Measurements from ENCODE around the gene CNGA4.
A peak's percentile ranks its signal among the peaks of the same experiment; 100 is the strongest.
"Not testable (repeated sequence)": the region's sequence is repeated elsewhere in the genome, so short reads cannot be mapped to it uniquely, and the experiment has no call there.

The CNGA4 gene

GRCh38 chr11:6224421-6224820, 14.5 kb upstream of the CNGA4 start:
- no peak for DNase-seq

GRCh38 chr11:6225024-6225423, 13.9 kb upstream of the CNGA4 start:
- no peak for DNase-seq

DNA sequence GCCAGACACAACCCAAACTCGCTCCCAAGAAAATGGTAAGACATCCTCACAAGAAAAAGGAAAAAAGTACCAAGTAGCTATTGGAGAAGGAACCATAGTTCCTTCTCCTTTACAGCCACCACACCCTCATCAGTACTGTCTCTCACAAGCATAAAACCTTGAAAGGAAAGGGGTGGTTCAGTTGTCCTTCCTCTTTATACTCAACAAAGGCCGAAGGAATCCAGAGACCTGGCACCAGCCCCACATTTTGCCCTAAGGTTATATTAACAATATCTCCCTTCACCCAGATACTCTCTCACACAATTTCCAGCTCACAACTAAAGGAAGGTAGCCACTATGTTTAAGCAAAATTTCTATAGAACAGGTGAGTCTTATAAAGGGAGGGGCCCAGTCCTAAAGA, 13.0 kb upstream of the CNGA4 start:
- no peak for DNase-seq

- no peak for DNase-seq
Measured at GRCh38 chr11:6228520-6228919, 10.4 kb upstream of the CNGA4 start.

DNA sequence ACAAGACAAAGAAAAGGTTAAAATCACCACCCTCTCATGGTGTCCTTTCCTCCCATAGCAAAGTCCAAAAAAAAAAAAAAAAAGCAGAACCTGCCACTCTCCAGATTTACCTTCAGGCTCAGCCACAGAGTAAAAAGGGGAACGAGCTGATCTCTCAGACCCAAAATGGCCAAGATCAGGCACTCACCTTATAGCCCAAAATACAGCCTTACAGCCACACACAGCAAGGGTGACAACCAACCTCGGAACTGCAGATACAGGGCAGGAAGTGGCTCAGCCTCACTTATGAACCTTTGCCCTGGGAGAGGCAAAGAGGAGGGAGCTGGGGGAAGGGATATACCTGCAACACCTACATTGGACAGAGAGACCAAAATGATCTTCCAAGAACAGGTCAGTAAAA, 9.0 kb upstream of the CNGA4 start:
- DNase-seq, result no peak

DNA sequence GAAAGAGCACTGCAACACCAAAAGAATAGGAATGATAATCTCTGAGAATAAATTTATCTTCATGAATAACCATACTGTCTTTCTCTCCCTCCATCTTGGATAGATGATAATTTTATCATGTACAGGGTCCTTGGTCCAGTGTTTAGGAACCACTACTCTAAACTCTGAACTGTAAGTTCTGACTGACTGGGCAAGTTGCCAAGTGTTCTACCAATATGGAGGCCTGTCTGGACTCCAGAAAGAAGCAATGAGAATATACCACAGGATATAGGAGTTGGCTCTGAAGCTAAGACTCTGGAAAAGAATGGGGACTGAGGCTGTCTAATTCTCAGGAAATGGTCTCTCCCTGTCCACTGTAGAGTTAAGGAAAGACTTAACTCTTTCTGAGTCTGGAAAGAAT, 6.0 kb upstream of the CNGA4 start:
- DNase-seq, result no peak

GRCh38 chr11:6233984-6234386, 4.9 kb upstream of the CNGA4 start:
- peak in 2 of 58 donors; percentile 26 to 61 for DNase-seq

DNA sequence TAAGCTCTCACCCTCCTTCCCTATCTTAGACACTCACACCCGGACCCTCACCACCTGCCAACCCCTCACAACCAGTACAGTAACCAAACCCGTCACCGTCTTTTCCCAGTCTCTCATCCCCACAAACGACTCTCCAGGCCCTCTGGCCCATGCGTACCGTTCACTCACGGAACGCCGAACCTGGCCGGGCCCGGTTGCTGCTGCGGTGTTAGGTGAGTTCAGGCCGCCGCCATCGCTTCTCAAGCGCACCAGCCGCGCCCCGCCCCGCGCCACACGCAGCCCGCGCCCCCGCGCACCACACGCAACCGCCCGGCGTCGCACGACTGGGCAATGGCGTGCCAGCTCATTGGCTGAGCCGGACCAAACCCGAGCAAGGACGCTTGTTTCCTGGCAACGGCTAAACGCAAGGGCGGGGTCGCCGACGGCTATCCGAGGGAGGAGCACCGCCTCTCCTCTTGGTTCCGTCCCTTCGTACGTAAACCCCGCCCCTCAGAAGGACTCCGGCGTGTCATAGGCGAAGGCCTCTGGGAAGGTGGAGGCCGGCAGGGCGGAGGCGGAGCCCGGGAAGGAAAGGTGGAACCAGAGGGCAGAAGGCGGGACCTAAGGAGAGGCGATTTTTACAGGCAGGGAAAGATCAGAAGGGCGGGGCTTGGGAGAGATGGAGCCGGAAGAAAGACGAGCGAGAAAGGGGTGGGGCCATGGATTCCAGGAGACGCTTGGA, 4.3 kb upstream of the CNGA4 start, which contains the start of gene FHIP1B:
FHIP1B (minus strand) TSS at position 250 of the 721 bp plus-strand sequence. CDS start 10,120 bp downstream, outside the sequence.
- peak; percentile 76 to 100 (median 99) for DNase-seq

GRCh38 chr11:6237266-6237665, 1.6 kb upstream of the CNGA4 start:
- no peak for DNase-seq

GRCh38 chr11:6237761-6238302, 1.1 kb upstream of the CNGA4 start:
- no peak for DNase-seq

DNA sequence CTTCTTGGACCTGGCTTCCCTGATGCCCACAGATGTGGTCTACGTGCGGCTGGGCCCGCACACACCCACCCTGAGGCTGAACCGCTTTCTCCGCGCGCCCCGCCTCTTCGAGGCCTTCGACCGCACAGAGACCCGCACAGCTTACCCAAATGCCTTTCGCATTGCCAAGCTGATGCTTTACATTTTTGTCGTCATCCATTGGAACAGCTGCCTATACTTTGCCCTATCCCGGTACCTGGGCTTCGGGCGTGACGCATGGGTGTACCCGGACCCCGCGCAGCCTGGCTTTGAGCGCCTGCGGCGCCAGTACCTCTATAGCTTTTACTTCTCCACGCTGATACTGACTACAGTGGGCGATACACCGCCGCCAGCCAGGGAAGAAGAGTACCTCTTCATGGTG, 1.2 kb downstream of the CNGA4 start:
- no peak for DNase-seq

GRCh38 chr11:6240781-6241180, 1.9 kb downstream of the CNGA4 start:
- no peak for DNase-seq

DNA sequence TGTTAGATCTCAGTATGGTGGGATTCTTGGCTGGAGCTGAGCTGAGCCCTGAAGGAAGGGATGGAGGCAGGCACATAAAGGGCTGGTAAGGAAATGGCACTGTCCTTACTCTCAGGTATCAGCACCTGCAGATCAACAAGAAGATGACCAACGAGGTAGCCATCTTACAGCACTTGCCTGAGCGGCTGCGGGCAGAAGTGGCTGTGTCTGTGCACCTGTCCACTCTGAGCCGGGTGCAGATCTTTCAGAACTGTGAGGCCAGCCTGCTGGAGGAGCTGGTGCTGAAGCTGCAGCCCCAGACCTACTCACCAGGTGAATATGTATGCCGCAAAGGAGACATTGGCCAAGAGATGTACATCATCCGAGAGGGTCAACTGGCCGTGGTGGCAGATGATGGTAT, 2.4 kb downstream of the CNGA4 start:
- no peak for DNase-seq

DNA sequence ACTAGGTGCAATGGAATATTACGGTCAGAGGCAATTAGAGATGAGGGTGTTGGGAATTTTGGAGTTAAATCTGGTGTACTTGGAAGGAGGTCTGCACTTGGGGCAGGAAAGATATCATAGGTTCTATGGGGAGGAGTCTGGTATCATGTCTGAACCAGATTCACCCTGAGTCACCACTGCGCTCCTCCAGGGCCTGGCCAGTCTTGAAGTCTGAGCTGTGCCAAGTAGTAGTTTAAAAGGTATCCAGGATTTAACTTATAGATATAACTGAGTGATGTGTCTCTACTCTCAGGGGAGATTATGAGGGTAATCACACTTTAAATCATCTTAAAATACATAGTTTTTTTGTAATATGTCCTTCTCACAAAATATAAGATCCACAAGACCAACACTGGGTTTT, 6.6 kb downstream of the CNGA4 start:
- DNase-seq, result no peak

DNA sequence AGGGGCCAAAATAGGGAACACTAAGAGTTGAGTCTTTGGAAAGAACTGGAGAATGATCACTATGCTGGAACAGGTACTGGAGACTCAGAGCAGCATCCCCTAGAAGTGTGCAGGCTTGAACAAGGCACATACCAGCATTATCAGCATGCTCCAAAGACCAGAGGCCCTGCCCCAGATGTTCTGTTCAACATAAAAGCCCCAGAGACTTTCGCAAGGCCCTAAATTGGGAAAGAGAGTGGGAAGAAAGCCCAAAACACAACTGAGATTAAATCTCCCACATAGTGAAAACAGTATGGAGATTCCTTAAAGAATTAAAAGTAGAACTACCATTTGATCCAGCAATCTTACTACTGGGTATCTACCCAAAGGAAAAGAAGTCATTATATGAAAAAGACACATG, 9.4 kb downstream of the CNGA4 start:
- no peak for DNase-seq

- not testable (repeated sequence) for DNase-seq
Measured at GRCh38 chr11:6248897-6249296, 10.0 kb downstream of the CNGA4 start.

DNA sequence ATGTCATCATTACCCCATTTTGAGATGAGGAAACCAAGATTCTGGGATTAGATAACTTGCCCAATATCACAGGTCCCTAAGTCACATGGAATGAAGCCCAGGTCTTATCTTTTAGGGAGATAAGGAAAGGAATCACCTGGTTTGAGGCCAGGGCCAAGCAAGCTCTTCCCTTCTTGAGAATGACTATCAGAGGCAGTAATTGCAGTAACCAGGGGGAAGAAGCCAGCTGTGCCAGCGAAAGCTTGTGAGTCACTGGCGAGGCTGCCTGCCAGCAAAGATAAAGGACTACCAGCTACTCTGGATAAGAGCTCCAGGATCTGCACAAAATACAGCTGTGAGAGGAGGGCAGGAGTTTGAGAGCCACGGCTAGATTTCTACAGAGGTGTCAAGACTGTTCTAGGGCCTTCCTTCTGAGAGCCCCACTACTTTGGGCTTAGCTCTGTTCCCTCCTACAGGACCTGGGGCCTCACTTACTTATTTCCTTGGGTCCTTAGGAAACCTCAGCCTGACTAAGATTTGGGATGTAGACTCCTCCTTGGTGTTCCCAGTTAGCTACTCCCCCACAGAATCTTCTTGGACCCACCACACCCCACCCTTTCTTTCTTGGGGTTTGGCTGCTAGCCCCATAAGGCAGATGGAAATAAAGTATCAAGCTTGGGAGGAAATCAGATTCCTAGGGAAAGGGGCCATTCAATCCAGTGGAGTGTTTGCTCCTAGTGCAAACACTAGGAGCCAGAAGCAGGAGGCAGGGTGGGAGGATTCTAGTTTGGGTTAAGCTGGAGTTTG, 11.1 kb downstream of the CNGA4 start:
- peak in 27 of 58 donors; percentile 10 to 66 (median 33) for DNase-seq

DNA sequence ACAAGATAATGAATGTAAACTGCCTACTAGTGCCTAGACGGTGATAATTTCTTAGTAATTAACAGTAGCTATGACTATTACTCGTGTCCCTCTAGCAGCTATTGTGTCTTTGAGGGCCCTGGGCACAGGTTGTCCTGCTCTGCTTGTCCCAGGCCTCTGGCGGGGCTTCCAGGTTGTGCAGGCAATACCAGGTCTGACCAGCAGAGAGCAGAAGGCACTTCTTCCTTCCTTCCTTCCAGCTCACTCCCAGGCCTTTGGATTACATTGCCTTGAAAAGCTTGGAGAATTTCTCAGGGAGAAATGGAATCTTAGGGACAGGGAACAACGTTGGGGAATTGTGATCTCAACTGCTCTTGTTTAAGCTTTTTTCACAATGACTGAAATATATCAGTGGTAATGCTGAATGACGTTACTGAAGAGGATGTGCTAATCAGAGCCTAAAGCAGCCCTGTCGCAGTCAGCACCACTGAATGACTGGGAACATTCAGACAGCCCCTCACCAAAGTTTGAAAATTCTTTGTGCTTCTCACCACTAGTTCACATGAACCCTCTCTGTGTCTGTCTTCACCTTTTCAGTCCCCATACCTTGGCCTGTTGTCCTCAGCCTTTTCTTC, 12.3 kb downstream of the CNGA4 start:
- peak in 32 of 58 donors; percentile 14 to 75 (median 28) for DNase-seq

DNA sequence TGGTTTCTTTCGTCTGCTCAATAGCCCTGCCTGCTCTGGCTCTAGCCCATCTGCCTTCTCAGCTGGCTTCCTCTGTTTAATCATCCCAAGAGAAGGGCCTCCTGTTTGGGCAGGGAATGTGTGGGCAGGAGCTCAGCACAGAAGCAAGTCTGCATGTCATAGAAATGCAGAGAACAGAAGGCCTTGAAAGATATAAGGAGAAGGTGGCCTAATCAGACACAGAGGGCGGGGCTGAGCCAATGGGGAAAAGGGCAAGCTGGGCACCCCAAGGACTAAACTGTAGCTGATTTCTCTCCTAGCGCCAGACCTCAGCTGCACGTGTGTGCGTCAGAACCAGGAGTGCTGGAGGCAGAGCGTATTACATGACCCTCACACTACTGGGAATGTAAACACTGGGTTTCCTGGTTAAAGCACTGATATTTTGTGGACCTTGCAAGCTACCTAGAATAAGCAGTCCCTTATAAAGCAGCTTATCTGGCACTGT, 13.1 kb downstream of the CNGA4 start:
- peak in 23 of 58 donors; percentile 9 to 63 (median 26) for DNase-seq

DNA sequence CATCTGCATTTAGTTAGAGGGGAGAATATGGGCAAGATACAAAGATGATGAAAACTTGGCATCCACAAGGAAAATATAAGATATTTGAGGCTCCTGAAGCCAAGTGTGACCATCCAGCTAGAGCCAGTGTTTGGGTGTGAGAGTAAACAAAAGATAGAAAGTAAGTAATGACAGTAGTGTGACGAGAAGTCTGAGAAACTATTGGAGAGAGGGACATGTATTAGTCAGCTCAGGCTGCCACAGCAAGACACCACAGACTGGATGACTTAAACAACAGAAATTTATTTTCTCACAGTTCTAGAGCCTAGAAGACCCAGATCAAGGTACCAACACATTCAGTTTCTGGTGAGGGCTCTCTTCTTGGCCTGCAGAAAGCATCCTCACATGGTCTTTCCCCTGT, 14.3 kb downstream of the CNGA4 start:
- no peak for DNase-seq

GRCh38 chr11:6258141-6258540, 19.3 kb downstream of the CNGA4 start:
- no peak for DNase-seq

Data from anterior cingulate cortex (tissue), 58 donors.